ENCODE measurements around the gene MPP2. TPM values are rescaled to one million over a fixed set of nuclear protein-coding genes. Genes with fewer than 3 reads are reported as not detected.

The MPP2 gene
- total and polyA plus RNA-seq, 2 of the 13 experiments (the other 11 are each of a cell fraction or from before 2014, with no cell fraction given): 0.20 to 1.7 TPM

DNA sequence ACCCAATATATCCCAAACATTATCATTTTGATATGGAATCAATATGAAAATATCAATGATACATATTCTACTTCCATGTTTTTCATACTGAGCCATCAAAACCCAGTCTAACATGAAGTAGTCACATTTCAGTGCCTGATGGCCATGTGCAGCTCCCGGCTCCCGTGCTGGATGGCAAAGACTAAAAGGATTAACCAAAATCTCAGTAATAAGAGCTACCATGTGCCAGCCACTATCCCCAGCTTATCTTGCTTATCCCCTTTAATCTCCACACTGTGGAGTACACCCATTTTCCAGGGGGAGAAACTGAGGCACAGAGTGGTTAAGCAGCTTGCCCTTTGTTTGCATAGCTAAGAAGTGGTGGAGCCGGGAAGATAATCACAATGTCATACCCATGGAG, 51.2 kb downstream of the MPP2 start:
- ATAC-seq (no peak), FAIRE-seq (no peak), DNase-seq (ENCODE audit: low spot score) (no peak)
- Histone ChIP-seq H3K4me1 (ENCODE audit: insufficient read depth, low read length) (peaks cover 6% of the 10 kb centered on the region; the same call in 1 of the 2 replicates), H4K20me1 (ENCODE audit: insufficient read depth, low read length) (no peaks in the 10 kb centered on the region), H3K27me3 (ENCODE audit: control insufficient read depth in 1 of 2, insufficient read depth in 2 of 2, low read length in 2 of 2) (peaks cover 10 to 87% of the 10 kb centered on the region in 2 experiments; a peak in 3 of 5 replicates), H3K36me3 (replicated peaks in 1 of 2; ENCODE audit: control insufficient read depth in 1 of 2, insufficient read depth in 2 of 2, low read length in 2 of 2) (no peaks in the 10 kb centered on the region), H3K27ac (ENCODE audit: extremely low read length, insufficient read depth, low read length) (no peak overlapping the region), H3K4me2 (ENCODE audit: low read depth, low read length) (no peak overlapping the region), H3K9ac (ENCODE audit: insufficient read depth, low read depth, low read length) (no peak overlapping the region), H2AFZ (ENCODE audit: low read length) (no peak overlapping the region), H3K79me2 (ENCODE audit: insufficient read depth, low read length) (no peaks in the 10 kb centered on the region), H3K4me3 (replicated peaks in 1 of 3; ENCODE audit: insufficient read depth in 1 of 3, low read depth in 2 of 3, low read length in 3 of 3) (no peak overlapping the region), H3K9me3 (ENCODE audit: low read length) (no peaks in the 10 kb centered on the region)
- POLR2A ChIA-PET: no interaction called here
- 53% methylated on average over 3 of the region's 3 CpGs for WGBS (ENCODE audit: low lambda C conversion rate)
- CTCF ChIA-PET (ENCODE audit: low intra/inter-chr PET ratio, low total read pairs): no interaction called here
- intact Hi-C loops (cut with micrococcal nuclease; ENCODE audit: unreplicated experiment) (no loop called here), in situ Hi-C loops (cut with HindIII; ENCODE audit: extremely low pct_ligation_motif_present, low pct_unique_long_range_greater_than_20kb) (no loop called here)
- BruUV-seq (replicated peaks): no TSS peak
- TF ChIP-seq, protein P1, sequence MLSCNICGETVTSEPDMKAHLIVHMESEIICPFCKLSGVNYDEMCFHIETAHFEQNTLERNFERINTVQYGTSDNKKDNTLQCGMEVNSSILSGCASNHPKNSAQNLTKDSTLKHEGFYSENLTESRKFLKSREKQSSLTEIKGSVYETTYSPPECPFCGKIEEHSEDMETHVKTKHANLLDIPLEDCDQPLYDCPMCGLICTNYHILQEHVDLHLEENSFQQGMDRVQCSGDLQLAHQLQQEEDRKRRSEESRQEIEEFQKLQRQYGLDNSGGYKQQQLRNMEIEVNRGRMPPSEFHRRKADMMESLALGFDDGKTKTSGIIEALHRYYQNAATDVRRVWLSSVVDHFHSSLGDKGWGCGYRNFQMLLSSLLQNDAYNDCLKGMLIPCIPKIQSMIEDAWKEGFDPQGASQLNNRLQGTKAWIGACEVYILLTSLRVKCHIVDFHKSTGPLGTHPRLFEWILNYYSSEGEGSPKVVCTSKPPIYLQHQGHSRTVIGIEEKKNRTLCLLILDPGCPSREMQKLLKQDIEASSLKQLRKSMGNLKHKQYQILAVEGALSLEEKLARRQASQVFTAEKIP (CRISPR knock-in tag; IDR thresholded peaks at IDR 0.05; ENCODE audit: borderline replicate concordance): no peak
- no peak for TF ChIP-seq ZNF761 (CRISPR knock-in tag; conservative IDR thresholded peaks at IDR 0.05)
- TF ChIP-seq ZNF30 (CRISPR knock-in tag; IDR thresholded peaks at IDR 0.05): no peak
- TF ChIP-seq FOSL2 (CRISPR knock-in tag; IDR thresholded peaks at IDR 0.05): no peak
- no peak for TF ChIP-seq NFKBIZ (CRISPR knock-in tag; IDR thresholded peaks at IDR 0.05)
- TF ChIP-seq, protein P2, sequence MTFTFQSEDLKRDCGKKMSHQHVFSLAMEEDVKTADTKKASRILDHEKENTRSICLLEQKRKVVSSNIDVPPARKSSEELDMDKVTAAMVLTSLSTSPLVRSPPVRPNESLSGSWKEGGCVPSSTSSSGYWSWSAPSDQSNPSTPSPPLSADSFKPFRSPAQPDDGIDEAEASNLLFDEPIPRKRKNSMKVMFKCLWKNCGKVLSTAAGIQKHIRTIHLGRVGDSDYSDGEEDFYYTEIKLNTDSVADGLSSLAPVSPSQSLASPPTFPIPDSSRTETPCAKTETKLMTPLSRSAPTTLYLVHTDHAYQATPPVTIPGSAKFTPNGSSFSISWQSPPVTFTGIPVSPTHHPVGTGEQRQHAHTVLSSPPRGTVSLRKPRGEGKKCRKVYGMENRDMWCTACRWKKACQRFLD (CRISPR knock-in tag; IDR thresholded peaks at IDR 0.05; ENCODE audit: borderline replicate concordance): no peak
- no peak for TF ChIP-seq POLR2G (IDR thresholded peaks at IDR 0.05; ENCODE audit: low read depth, low read length)
- TF ChIP-seq DNMT1 (CRISPR knock-in tag; IDR thresholded peaks at IDR 0.05): no peak
- no peak for TF ChIP-seq SMC3 (IDR thresholded peaks at IDR 0.05; ENCODE audit: low read length)
- TF ChIP-seq, protein P3, sequence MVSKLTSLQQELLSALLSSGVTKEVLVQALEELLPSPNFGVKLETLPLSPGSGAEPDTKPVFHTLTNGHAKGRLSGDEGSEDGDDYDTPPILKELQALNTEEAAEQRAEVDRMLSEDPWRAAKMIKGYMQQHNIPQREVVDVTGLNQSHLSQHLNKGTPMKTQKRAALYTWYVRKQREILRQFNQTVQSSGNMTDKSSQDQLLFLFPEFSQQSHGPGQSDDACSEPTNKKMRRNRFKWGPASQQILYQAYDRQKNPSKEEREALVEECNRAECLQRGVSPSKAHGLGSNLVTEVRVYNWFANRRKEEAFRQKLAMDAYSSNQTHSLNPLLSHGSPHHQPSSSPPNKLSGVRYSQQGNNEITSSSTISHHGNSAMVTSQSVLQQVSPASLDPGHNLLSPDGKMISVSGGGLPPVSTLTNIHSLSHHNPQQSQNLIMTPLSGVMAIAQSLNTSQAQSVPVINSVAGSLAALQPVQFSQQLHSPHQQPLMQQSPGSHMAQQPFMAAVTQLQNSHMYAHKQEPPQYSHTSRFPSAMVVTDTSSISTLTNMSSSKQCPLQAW (CRISPR knock-in tag; IDR thresholded peaks at IDR 0.05): no peak
- no peak for TF ChIP-seq FOXP1 (IDR thresholded peaks at IDR 0.05)
- TF ChIP-seq FOXP1 (CRISPR knock-in tag; IDR thresholded peaks at IDR 0.05): no peak
- TF ChIP-seq, protein P4, sequence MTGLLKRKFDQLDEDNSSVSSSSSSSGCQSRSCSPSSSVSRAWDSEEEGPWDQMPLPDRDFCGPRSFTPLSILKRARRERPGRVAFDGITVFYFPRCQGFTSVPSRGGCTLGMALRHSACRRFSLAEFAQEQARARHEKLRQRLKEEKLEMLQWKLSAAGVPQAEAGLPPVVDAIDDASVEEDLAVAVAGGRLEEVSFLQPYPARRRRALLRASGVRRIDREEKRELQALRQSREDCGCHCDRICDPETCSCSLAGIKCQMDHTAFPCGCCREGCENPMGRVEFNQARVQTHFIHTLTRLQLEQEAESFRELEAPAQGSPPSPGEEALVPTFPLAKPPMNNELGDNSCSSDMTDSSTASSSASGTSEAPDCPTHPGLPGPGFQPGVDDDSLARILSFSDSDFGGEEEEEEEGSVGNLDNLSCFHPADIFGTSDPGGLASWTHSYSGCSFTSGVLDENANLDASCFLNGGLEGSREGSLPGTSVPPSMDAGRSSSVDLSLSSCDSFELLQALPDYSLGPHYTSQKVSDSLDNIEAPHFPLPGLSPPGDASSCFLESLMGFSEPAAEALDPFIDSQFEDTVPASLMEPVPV (CRISPR knock-in tag; IDR thresholded peaks at IDR 0.05): no peak
- TF ChIP-seq ZNF788 (CRISPR knock-in tag; IDR thresholded peaks at IDR 0.05; ENCODE audit: borderline replicate concordance): no peak
- TF ChIP-seq ZNF251 (CRISPR knock-in tag; IDR thresholded peaks at IDR 0.05): no peak
- TF ChIP-seq MBNL3 (CRISPR knock-in tag; conservative IDR thresholded peaks at IDR 0.05): no peak
- TF ChIP-seq MAFK (conservative IDR thresholded peaks at IDR 0.05 in 1 of 2, IDR thresholded peaks at IDR 0.05 in 1 of 2; ENCODE audit: low read length in 2 of 2): no peak
- no peak for TF ChIP-seq RFX5 (IDR thresholded peaks at IDR 0.05; ENCODE audit: low read depth, low read length)
- TF ChIP-seq, protein P5, sequence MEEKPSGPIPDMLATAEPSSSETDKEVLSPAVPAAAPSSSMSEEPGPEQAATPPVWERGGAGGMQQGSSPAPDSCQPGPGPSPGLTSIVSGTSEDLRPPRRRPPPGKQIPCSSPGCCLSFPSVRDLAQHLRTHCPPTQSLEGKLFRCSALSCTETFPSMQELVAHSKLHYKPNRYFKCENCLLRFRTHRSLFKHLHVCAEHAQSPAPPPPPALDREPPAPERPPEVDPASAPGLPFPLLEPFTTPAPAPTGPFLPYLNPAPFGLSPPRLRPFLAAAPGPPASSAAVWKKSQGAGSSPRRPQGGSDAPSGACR (CRISPR knock-in tag; IDR thresholded peaks at IDR 0.05): no peak
- TF ChIP-seq PITX1 (CRISPR knock-in tag; IDR thresholded peaks at IDR 0.05): no peak

Data from HepG2 (cell line).